Glomerular visceral epithelial cell (primary cell): ENCODE data around the gene PCDH12.
A peak's percentile ranks its signal among the peaks of the same experiment; 100 is the strongest.
"Not testable (repeated sequence)": the region's sequence is repeated elsewhere in the genome, so short reads cannot be mapped to it uniquely, and the experiment has no call there.

Source experiments
- DNase-seq: peaks from one replicate; pipeline ENCODE4 v3.0.0-alpha.2; 2016; ENCODE audit errors: extremely low spot score

The PCDH12 gene

DNA sequence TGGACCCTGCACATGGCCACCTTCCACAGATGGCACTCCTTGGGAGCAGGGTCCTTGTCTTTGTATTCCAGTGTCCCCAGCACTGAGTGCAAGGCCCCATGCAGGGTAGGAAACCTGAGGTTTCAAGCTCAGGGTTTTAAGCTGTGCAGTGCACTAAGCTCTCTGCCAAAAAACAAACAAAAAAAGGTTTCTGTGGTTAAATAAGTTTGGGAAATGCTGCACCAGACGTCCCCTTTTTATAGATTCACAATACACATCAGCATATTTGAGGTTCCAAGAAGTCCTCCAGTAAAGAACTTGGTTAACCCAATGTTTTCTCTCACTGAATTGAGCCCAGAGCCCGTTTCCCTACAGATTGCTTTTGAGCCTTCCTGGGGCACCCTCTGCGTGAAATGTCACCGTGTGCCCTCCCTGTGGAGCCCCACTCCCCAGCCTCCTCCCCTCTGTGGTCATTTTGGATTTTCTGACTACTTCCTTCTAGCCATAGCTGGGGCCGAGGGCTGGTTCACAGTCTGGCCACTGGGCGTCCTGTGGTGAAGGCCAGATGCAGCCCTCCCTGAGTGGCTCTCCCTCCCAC lies 17.2 kb downstream of the PCDH12 start:
- no peak for DNase-seq

DNA sequence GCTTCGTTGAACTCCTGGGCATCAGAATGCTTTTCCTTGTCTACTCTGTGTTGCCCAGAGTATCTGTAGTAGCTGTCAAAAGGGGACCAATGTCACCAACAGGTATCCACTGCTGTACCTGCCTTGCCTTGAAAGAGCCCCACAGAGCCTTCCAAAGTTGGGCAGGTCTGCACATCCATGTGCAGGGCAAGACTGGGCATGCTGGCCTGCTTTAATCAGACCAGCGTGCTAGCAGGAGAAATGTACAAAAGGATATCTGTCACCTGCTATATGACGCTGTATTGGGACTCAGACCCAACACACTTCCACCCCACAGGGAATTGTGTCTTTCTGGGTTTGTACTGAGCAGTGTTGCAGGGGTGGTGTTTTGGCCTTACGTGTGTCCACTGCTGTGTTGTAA lies 22.5 kb downstream of the PCDH12 start:
- DNase-seq, result no peak

DNA sequence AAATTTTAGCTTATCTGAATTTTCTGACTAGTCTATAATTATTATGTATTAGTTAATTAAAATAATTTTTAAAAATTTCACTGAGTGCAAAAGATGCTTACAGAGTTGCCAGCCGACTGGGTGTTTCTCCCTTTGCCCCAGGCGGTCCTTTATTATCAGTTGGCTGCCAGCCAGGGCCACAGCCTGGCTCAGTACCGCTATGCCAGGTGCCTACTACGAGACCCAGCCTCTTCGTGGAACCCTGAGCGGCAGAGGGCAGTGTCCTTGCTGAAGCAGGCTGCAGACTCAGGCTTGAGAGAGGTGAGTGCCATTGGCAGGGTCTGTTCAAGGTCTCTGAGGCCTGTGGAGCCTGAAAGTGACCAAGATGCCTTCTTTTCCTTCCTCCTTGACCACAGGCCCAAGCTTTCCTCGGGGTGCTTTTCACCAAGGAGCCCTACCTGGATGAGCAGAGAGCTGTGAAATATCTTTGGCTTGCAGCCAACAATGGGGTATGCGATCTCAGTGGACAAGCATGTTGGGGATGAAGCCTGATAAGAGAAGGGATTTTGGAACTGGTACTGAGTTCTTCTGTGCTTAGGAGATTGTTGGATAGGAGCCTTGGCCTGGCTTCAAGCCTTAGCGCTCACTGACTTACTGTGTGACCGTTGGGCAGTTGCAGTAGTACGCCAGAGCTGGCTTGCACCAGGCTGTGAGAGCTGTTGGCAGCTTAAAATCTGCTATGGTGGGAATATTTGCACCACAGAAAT lies 23.7 kb downstream of the PCDH12 start:
- DNase-seq, result no peak

- DNase-seq, result no peak
These were observed 24.9 kb downstream of the PCDH12 start for GRCh38 chr5:141933151-141933550.

DNA sequence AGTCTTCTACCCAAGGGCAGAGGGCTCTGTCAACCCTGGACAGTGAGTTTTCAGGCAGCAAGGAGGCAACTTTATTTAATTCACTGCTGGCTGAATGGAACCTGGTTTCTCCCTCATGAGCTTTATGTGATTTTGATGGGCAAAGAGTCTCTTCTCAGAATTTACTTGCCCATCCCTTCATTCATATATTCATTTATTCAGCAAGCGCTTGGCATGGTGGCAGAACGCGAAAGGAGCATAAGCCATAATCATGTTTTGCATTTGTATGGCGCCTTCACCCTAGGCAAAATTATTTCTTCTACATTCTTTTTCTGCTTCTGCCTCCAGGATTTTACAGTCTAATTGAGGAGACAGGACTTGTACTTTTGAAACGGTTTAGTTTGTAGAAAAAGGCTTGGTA lies 26.3 kb downstream of the PCDH12 start:
- DNase-seq, result no peak

GRCh38 chr5:141929398-141930058 lies 28.5 kb downstream of the PCDH12 start:
- no peak for DNase-seq

- DNase-seq, result no peak
These were observed 30.0 kb downstream of the PCDH12 start for GRCh38 chr5:141928051-141928450.

DNA sequence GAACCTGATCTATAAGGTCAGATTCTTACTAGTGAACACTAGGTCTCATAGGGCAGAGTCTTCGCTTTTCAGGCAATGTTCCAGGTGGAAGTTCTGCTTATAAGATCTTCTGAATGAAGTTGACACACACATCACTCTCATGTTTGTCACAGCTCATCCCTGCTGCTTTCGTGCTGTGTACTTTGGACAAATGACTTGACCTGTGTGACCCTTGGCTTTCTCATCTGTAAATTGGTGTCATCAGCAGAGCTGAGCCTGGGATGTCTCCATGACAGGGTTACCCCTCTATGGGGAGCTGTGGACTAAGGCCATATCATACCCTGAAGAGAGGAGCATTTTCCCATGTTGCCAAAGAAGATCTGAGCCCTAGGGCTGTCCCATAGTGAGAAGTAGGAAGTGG lies 31.6 kb downstream of the PCDH12 start:
- no peak for DNase-seq

DNA sequence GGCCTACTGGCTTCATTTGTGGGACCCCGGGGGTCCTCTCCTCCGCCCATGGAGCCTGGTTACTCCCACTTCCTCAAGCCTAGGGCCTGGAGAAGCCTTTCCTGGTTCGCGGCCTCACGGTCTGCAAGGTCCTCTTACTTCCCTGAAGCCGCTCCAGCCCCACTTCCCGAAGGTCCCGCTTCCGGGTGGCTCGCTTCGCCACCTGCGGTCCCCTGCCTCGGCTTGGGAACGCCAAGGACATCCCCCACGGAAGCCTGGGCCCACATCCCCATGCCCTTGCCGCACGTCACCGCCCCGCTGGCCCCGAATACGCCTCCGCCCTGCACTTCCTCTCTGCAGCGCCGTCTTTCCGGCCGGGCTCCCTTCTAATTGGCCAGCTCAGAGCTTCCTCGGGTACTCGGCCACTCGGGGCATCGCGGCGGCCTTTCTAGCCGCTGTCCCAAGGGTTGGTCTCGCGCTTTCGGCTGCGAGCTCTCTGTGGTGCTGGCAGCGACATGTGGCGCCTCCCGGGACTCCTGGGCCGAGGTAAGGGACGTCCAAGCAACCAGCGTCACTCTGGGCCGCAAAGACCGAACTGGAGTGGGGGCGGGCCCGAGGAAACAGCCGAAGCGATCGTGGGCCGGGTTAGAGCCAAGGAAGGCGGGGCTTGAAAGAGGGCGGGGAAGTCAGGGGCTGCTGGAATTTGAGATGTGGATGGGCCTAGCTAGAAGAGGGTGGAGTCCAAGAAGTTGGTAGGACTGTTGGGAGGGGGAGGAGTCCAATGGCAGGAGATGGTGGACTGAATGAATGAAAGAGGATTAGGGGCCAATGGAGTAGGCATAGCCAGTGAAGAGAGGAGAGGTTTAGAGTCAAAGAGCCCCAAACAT lies 34.3 kb downstream of the PCDH12 start, which contains the start of gene DELE1:
Gene DELE1 (plus strand): TSS at position 424 of the 866 bp plus-strand sequence. CDS start 71 bp downstream, at position 495.
- DNase-seq, result peak; percentile 92

- not testable (repeated sequence) for DNase-seq
These were observed 35.1 kb downstream of the PCDH12 start for GRCh38 chr5:141922827-141923447.

DNA sequence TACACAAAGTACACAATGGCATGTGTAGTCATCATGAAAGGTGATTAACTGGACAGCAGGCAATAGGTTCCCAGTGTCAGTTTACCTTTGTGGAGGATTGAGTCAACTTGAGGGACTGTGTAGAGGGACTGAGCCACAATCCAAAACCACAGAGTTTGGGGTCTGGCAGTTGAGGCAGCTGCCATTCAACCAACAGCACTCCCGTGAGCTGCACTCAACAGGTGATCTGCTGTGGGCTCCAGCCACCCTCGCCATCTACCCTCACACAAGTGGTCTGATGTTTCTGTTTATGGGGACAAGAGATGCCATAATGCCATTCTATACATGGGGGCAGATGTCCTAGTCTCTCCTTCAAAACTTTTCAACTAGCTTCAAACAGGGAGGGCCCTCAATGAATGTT lies 37.2 kb downstream of the PCDH12 start:
- no peak for DNase-seq

DNA sequence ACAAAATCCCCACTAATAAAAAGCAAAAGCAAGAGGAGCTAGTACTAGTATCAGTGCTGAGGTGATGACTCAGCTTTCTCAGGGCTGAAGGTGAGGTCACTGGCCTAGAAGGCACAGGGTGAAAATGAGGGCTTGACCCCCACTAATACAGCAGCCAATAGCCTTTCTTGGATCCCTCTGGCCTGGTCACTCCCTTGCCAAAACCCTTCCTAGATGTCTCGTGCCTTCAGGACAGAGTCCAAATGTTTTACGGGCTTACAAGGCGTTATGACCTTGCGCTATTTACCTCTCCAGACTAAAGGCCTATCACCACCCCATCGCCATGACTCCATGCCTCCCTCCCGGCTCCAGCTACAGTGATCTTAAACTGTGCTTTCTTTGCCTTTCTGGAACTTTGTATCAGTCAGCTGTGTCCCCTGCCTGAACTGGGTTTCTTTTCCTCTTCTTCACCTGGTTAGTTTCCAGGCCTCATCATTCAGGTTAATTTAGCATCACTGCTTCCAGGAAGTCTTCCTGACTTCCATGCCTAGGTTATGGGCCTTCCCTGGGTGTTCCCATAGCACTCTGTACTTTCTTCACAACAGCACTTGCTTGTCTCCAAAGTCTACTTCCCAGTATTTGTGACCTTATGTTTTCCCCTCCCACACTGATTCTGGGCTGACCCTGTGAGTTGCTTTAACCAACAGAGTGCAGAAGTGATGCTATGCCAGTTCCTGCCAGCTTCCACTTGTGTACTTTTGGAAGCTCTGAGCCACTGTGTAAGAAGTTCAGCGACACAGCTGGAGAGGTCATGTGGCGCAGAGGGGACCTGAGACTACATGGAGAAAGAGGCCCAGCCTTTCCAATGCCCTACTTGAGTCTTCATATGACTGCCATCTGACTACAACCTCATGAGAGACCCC lies 38.5 kb downstream of the PCDH12 start:
- no peak for DNase-seq

- DNase-seq, result no peak
These were observed 40.2 kb downstream of the PCDH12 start for GRCh38 chr5:141917760-141918159.

DNA sequence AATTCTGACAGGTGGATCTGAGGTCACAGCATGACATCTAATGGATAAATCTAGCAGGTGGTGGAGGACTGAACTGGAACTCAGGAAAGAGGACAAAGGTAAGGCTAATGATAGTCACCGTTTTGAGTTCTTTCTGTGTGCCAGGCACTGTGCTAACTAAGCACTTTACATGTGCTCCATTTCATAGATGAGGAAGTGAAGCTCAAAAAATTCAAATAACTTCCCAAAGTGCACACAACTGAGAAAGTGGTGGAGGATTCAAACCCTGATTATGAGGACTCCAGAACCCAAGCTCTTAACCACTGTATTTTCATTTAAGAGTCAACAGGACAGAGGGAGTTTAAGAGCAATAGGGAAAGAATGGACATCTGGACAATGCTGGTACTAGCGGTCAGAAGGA lies 41.5 kb downstream of the PCDH12 start:
- no peak for DNase-seq

GRCh38 chr5:141915881-141916336 lies 42.1 kb downstream of the PCDH12 start:
- DNase-seq, result no peak

GRCh38 chr5:141914797-141915196 lies 43.2 kb downstream of the PCDH12 start:
- no peak for DNase-seq

DNA sequence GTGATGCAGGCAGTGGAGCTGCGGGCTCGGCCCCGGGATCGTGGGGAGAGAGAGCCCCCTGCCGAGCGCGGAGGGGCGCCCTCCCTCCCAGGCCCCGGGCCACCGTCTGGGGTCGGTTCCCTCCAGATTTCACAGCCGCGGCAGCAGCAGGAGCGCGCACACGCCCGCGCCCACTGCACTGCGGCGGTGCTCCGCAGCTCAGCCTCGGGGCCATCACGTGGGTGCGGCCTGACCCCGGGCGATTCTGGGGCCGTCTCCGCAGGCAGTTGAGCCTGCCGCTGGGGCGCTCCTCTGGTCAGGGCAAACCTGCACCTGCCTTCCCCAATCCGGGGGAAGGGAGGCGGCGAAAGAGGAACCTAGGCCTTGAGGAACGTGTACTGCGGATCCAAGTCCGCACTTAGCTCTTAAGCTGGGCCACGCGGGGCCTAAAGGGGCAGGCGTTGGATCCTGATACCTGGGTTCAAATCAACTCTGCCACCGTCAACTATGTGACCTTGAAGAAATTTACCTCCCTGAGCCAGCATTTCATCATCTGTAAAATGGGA lies 43.7 kb downstream of the PCDH12 start:
- DNase-seq, result peak; percentile 7

GRCh38 chr5:141913560-141914198 lies 44.3 kb downstream of the PCDH12 start:
- DNase-seq, result no peak

GRCh38 chr5:141910271-141910673 lies 47.7 kb downstream of the PCDH12 start:
- DNase-seq, result no peak

DNA sequence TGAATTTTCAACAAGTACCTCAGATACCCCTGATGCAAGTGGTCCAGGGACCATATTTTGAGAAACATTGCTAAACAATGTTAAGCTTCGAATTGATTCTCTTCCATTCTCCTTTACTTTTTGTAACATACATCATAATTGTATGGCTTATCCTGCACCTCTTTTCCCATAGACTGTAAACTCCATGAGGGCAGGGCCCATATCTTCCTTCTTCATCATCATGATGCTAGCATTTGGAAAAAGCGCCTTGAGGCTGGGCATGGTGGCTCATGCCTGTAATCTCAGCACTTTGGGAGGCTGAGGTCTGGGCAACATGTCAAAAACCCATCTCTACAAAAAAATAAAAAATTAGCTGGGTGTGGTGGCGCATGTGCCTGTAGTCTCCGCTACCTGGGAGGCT lies 48.8 kb downstream of the PCDH12 start:
- no peak for DNase-seq
